Activated T-cell treated with anti-CD3 and anti-CD28 coated beads, Interleukin-2, amount 50 U/mL, for 72 hours (primary cell): ENCODE results near the gene FGF14. TPM values are rescaled to one million over a fixed set of nuclear protein-coding genes. Genes with fewer than 3 reads are reported as not detected.

Experiments used
- ATAC-seq, 2 donors: fragments of 150-1000 bp; cut with Tn5 transposase; replicated peaks in 1 of 2; 2 replicates each; pipeline ENCODE4 v1.10.0; 2021; ENCODE audit warnings: moderate library complexity in 2 of 2, mild to moderate bottlenecking in 1 of 2
- DNase-seq, 2 donors: peaks; one replicate each; pipeline ENCODE4 v3.0.0; 2021 to 2022; ENCODE audit warnings: mixed read lengths in 1 of 2
- H3K27ac Mint-ChIP-seq: one replicate; pipeline ENCODE4 v1.8.0; 2022; ENCODE audit warnings: mild to moderate bottlenecking, moderate library complexity, mixed read lengths
- H3K27me3 Mint-ChIP-seq: one replicate; pipeline ENCODE4 v1.8.0; 2022; ENCODE audit warnings: low read depth, mixed read lengths
- H3K36me3 Mint-ChIP-seq, 2 donors: one replicate each; pipeline ENCODE4 v1.8.0; 2022; ENCODE audit warnings: mixed read lengths in 2 of 2, mild to moderate bottlenecking in 1 of 2; ENCODE audit not compliant: insufficient read depth in 2 of 2
- H3K4me1 Mint-ChIP-seq: one replicate; pipeline ENCODE4 v1.8.0; 2022; ENCODE audit warnings: low read depth, mixed read lengths
- H3K4me3 Mint-ChIP-seq, 2 donors: one replicate each; pipeline ENCODE4 v1.8.0; 2022; ENCODE audit warnings: mild to moderate bottlenecking in 2 of 2, mixed read lengths in 2 of 2, moderate library complexity in 2 of 2
- H3K9me3 Mint-ChIP-seq, 2 donors: one replicate each; pipeline ENCODE4 v1.8.0; 2022; ENCODE audit warnings: mixed read lengths in 2 of 2
- total RNA-seq, 2 donors: library from RNA; stranded (reverse); gene quantifications; one replicate each; pipeline ENCODE4 v1.2.3, GENCODE V29; 2022

FGF14 gene
- total RNA-seq, 2 donors from 2014 or later, result 0.23 TPM; not detected in 1

- Mint-ChIP-seq H3K9me3 (no peaks in the 10 kb centered on the region), H3K4me3 (no peak overlapping the region), H3K27me3 (peaks cover 37% of the 10 kb centered on the region), H3K27ac (no peak overlapping the region), H3K36me3 (no peaks in the 10 kb centered on the region), H3K4me1 (no peaks in the 10 kb centered on the region)
- ATAC-seq, result no peak
- DNase-seq, result no peak
These were observed 486.5 kb downstream of the FGF14 start for GRCh38 chr13:101915331-101915730.

- ATAC-seq (no peak), DNase-seq (no peak)
- H3K4me1 Mint-ChIP-seq, result no peaks in the 10 kb centered on the region
- H3K4me3 Mint-ChIP-seq, result no peak overlapping the region
- H3K36me3 Mint-ChIP-seq, result no peaks in the 10 kb centered on the region
- H3K27ac Mint-ChIP-seq, result no peak overlapping the region
- H3K9me3 Mint-ChIP-seq, result peaks cover 0 to 2% of the 10 kb centered on the region in 2 donors
- peaks cover 11% of the 10 kb centered on the region for H3K27me3 Mint-ChIP-seq
These were observed 490.1 kb downstream of the FGF14 start for GRCh38 chr13:101911752-101912151.

- Mint-ChIP-seq H3K36me3 (no peaks in the 10 kb centered on the region), H3K4me1 (no peaks in the 10 kb centered on the region), H3K27ac (no peak overlapping the region), H3K9me3 (peaks cover 0 to 6% of the 10 kb centered on the region in 2 donors), H3K4me3 (no peak overlapping the region), H3K27me3 (no peaks in the 10 kb centered on the region)
- no peak for ATAC-seq
- no peak for DNase-seq
These were observed 498.0 kb downstream of the FGF14 start for GRCh38 chr13:101903890-101904289.

DNA sequence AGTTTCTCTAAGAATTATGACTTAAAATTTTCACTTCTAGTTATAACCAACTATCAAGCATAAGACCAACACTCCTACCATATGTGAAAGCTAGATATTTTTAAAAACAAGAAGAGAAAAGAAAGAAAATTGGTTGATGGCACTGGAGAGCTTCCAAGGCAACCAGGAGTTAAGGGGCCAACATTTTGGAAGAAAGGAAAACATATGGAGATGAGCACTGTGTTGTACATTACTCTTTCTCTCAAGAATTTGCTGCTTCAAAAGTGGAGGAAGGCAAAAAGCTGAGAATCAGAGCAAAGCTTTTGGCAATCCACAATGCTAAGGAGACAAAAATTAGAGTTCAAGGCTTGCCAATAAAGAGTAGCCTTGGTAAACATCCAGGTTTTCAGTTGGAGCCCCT is 503.2 kb downstream of the FGF14 start:
- Mint-ChIP-seq H3K27me3 (peaks cover 5% of the 10 kb centered on the region), H3K27ac (no peak overlapping the region), H3K4me1 (no peaks in the 10 kb centered on the region), H3K4me3 (no peak overlapping the region), H3K36me3 (no peaks in the 10 kb centered on the region), H3K9me3 (peaks cover 0 to 2% of the 10 kb centered on the region in 2 donors)
- DNase-seq (no peak), ATAC-seq (no peak)

DNA sequence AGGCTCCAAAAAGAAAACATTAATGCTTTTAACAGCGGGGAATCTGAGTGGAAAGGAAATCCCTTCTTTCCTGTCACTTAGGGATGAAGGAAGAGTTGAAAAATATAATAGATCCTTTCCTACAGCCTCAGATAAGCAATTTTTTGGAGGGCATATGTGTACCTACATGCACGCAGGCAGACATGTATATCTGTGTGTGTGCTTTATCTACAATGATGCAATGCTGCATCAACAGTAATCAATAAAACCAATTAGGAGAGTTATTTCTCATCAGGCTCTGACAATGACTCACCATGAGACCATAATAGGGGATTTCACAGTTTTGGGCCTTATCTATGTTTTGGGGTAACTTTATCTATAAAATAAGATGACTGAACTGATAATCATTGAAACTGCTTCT is 505.3 kb downstream of the FGF14 start:
- DNase-seq (no peak), ATAC-seq (no peak)
- H3K9me3 Mint-ChIP-seq, result peaks cover 0 to 2% of the 10 kb centered on the region in 2 donors
- no peaks in the 10 kb centered on the region for H3K4me1 Mint-ChIP-seq
- H3K36me3 Mint-ChIP-seq, result no peaks in the 10 kb centered on the region
- H3K4me3 Mint-ChIP-seq, result no peak overlapping the region
- peaks cover 5% of the 10 kb centered on the region for H3K27me3 Mint-ChIP-seq
- no peak overlapping the region for H3K27ac Mint-ChIP-seq

DNA sequence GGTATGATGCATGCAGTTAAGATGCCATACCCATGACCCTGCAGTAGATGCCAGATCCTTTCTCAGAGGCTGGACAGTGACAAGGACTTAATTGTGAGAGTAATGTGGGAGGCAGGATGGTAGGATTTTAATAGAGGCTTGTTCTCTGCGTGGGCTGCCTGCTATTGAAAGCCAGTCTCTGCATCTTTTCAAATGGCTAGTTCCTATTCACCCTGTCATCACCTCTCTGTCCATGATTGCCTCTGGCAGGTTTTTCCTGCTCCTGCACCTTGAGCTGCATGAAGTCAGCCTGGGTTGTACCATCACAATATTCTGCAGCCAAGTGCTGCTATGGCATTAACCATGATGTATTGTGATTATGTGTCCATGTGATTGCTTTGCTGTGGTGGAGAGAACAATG is 508.8 kb downstream of the FGF14 start:
- Mint-ChIP-seq H3K4me1 (no peaks in the 10 kb centered on the region), H3K4me3 (no peak overlapping the region), H3K36me3 (no peaks in the 10 kb centered on the region), H3K27ac (no peak overlapping the region), H3K9me3 (peaks cover 0 to 2% of the 10 kb centered on the region in 2 donors), H3K27me3 (peaks cover 5% of the 10 kb centered on the region)
- ATAC-seq (no peak), DNase-seq (no peak)

- ATAC-seq, result no peak
- H3K27ac Mint-ChIP-seq, result no peak overlapping the region
- H3K4me3 Mint-ChIP-seq, result no peak overlapping the region
- H3K4me1 Mint-ChIP-seq, result no peaks in the 10 kb centered on the region
- no peaks in the 10 kb centered on the region for H3K36me3 Mint-ChIP-seq
- no peak for DNase-seq
- H3K9me3 Mint-ChIP-seq, result peaks cover 0 to 2% of the 10 kb centered on the region in 2 donors
- peaks cover 5% of the 10 kb centered on the region for H3K27me3 Mint-ChIP-seq
These were observed 509.6 kb downstream of the FGF14 start for GRCh38 chr13:101892296-101892695.

GRCh38 chr13:101881593-101881992 is 520.3 kb downstream of the FGF14 start:
- Mint-ChIP-seq H3K4me3 (no peak overlapping the region), H3K27ac (no peak overlapping the region), H3K4me1 (no peaks in the 10 kb centered on the region), H3K36me3 (no peaks in the 10 kb centered on the region), H3K27me3 (no peaks in the 10 kb centered on the region), H3K9me3 (peaks cover 0 to 2% of the 10 kb centered on the region in 2 donors)
- no peak for ATAC-seq
- DNase-seq, result no peak

DNA sequence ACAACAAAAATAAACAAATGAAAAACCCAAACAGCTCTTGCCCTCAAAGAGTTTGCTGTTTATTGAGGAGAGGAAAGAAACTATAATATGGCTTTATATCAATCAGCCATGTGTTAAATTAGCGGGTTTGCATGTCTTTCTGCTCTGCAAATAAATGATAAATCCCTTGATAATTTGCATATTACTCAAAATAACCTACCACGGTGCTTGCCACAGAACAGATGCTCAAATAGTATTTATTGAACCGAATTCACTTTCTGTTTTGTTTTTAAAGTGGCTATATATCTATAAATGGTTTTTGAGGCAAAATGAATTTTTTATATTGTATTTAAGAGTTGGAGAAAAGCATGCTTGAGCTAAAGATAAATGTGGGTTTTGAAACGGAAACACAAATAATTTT is 521.3 kb downstream of the FGF14 start:
- Mint-ChIP-seq H3K36me3 (no peaks in the 10 kb centered on the region), H3K4me3 (no peak overlapping the region), H3K27me3 (no peaks in the 10 kb centered on the region), H3K4me1 (no peaks in the 10 kb centered on the region), H3K27ac (no peak overlapping the region), H3K9me3 (peaks cover 0 to 2% of the 10 kb centered on the region in 2 donors)
- DNase-seq, result no peak
- no peak for ATAC-seq

DNA sequence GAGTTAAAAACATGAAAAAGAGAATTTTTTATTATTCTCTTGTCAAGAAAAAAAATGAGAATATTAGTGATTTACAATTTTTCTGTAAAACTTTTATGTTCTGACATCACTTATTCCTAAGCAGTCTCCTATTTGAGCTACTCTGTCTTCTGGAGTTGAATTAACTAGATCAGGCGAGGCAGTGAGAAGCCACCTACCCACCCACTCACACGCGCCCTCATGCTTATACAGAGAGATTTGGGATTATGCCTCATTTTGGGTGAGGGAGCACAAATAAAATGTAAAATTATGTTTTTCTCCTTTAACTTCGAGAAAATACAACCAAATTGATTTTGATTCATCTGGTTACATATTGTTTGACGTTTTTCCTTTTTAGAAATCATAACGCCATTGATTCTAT is 524.9 kb downstream of the FGF14 start:
- H3K27ac Mint-ChIP-seq, result no peak overlapping the region
- DNase-seq (no peak), ATAC-seq (no peak)
- no peaks in the 10 kb centered on the region for H3K36me3 Mint-ChIP-seq
- H3K9me3 Mint-ChIP-seq, result no peaks in the 10 kb centered on the region
- H3K4me1 Mint-ChIP-seq, result no peaks in the 10 kb centered on the region
- H3K4me3 Mint-ChIP-seq, result no peak overlapping the region
- H3K27me3 Mint-ChIP-seq, result no peaks in the 10 kb centered on the region

DNA sequence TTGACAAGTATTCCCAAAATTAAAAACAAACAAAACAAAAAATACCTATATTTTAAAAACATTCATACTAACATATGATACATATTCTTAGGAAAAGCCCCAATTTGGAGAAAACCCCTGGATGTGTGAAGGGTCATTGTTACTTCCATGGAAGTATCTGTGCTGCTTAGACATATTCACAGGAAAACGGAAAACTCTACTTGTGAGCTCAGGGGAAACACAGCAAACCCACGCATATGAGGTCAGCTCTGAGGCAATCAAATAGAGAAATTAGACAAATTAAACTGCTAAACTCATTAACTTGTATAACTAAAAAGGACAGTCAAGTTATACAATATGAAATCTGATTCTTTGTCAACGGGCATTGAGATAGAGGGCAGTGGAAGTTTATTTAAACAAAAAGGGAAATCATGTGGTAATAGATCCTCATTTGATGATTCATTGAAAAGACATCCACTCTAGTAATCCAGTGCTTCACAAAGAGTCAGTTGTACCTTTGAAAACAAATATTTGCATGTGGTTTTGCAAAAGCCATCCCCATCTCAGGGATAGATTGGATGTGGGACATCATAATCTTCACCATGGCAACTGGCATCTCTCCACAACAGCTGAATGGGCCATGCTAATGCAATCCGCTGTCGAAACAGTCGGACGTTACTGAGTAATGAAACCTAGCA is 526.0 kb downstream of the FGF14 start:
- ATAC-seq, result no peak
- Mint-ChIP-seq H3K9me3 (no peaks in the 10 kb centered on the region), H3K27ac (no peak overlapping the region), H3K4me1 (no peaks in the 10 kb centered on the region), H3K4me3 (no peak overlapping the region), H3K27me3 (no peaks in the 10 kb centered on the region), H3K36me3 (no peaks in the 10 kb centered on the region)
- DNase-seq, result no peak

GRCh38 chr13:101875091-101875490 is 526.8 kb downstream of the FGF14 start:
- H3K27me3 Mint-ChIP-seq, result no peaks in the 10 kb centered on the region
- no peak overlapping the region for H3K27ac Mint-ChIP-seq
- H3K4me1 Mint-ChIP-seq, result no peaks in the 10 kb centered on the region
- H3K36me3 Mint-ChIP-seq, result no peaks in the 10 kb centered on the region
- H3K9me3 Mint-ChIP-seq, result no peaks in the 10 kb centered on the region
- DNase-seq (no peak), ATAC-seq (no peak)
- no peak overlapping the region for H3K4me3 Mint-ChIP-seq

- no peaks in the 10 kb centered on the region for H3K9me3 Mint-ChIP-seq
- H3K27ac Mint-ChIP-seq, result no peak overlapping the region
- H3K4me1 Mint-ChIP-seq, result no peaks in the 10 kb centered on the region
- no peak for DNase-seq
- no peaks in the 10 kb centered on the region for H3K27me3 Mint-ChIP-seq
- no peaks in the 10 kb centered on the region for H3K36me3 Mint-ChIP-seq
- ATAC-seq, result no peak
- H3K4me3 Mint-ChIP-seq, result no peak overlapping the region
These were observed 532.3 kb downstream of the FGF14 start for GRCh38 chr13:101869553-101869952.
